ENCODE data around the gene CXADR. TPM values are rescaled to one million over a fixed set of nuclear protein-coding genes. Genes with fewer than 3 reads are reported as not detected.
"Not testable (repeated sequence)": the region's sequence is repeated elsewhere in the genome, so short reads cannot be mapped to it uniquely, and the experiment has no call there.

CXADR gene
- 1 to 10 TPM in 4 of 10 donors, under 1 TPM in 6; 0.60 to 8.4 (median 0.79) TPM for polyA plus RNA-seq (ENCODE audit: insufficient read length in 10 of 10)
- long read RNA-seq, donor 1 = 0 reads
- long read RNA-seq, donor 2 = 0 reads
- long read RNA-seq, donor 3 = 0 reads
- long read RNA-seq, donor 4 = 0 reads
- long read RNA-seq, donor 5 = 0 reads
- long read RNA-seq, donor 6, full-length matches to known transcripts = 1 of 1 reads
- long read RNA-seq, donor 6, partial matches to known transcripts = 0 of 1 reads
- long read RNA-seq, donor 6, other reads (novel, unspliced or antisense) = 0 of 1 reads
- long read RNA-seq, donor 7 = 0 reads
- long read RNA-seq, donor 8, full-length matches to known transcripts = 4 of 4 reads
- long read RNA-seq, donor 8, partial matches to known transcripts = 0 of 4 reads
- long read RNA-seq, donor 8, other reads (novel, unspliced or antisense) = 0 of 4 reads
- long read RNA-seq, donor 9 = 0 reads

DNA sequence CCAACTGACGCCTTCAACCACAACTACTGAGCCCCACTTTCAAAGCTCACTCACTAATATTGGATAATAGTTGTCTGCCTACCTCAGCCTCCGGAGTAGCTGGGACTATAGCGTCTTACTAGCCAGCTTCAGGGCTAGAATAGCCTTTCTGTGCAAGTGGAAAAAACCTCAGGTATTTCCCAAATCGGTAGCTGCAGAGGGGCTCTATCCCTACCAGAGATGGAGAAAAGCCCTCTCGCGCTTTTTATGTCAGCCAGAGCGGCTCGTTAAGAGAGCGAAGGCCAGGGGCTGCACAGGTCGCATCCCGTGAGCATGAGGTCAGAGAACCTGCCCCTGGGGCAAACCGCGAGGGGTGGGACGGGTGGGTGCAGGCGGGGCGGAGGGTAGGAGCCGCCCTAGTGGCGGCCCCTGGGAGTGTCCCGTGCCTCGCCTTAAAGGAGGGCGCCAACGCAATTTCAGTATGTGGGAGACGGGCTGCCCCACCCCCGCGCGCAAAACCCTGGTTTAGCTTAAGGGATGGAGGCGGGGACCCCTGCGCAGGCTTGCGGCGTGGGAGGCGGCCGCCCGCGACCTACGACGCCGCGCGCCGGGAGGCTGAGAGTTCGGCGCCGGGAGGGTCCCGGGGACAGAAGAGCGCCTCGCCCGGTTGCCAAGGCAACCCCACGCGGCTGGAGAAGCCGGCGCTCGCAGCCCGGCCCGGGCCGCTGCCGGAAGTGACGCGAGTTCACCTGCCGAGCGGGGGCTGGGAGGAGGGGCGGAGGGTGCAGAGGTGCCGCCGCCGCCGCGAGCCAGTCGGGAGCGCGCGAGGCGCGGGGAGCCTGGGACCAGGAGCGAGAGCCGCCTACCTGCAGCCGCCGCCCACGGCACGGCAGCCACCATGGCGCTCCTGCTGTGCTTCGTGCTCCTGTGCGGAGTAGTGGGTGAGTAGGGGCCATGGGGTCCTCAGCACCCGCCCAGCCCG, at the start of gene CXADR:
TSS of gene CXADR (plus strand) at position 791 of the 961 bp plus-strand sequence. CDS start at position 878, 87 bp downstream.
- DNase-seq = peak in 2 of 3 donors; percentile 49 to 69

DNA sequence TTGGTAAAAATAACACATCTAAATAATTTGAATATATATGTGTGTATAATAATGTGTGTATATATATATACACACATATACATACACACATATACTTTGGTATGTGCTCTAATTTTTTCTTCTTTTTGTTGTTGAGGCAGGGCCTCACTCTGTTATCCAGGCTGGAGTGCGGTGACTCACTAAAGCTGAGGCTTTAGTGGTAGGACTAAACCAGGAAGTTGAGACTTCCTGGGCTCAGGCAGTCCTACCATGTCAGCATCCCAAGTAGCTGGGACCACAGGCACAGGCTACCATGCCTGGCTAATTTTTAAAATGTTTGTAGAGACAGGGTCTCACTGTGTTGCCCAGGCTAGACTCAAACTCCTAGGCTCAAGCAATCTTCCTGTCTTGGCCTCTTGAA, 46.7 kb upstream of the CXADR start:
- DNase-seq = no peak

DNA sequence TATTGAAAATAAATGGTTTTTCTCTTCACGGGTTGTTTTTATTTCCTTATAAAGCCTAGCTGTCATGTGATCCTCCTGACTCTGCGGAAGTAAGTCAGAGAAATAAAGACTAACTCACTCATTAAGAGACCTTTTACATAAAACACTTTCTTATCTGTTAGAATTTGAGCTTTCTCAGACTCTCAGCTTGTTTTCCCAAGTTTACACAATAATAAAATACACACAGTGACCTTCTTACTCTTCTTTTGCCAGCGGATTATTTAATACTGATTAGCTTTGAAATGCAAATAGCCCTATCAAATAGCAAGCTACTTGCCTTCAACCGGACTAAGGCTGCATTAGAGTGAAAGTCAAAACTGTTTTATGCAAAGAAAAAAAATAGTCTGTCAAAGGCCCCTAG, 45.5 kb upstream of the CXADR start:
- DNase-seq = peak in 1 of 3 donors; percentile 28

DNA sequence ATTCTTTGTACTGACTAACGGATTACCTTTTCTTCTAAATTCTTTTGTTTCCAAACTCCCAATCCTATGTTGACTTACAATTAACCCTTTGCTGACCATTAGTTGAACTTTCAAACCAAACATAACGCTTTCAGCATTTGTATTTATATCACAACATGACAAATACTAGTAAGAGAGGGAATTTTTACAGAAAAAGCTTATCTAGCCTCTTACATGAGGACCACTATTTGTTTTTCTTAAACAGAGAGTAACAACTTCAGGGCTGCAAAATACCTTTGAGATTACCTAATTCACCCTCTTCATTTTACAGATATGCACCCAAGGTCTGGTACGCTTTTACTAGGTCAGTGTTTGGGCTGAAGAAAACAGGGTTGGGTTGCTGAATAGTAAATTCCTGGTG, 45.0 kb upstream of the CXADR start:
- DNase-seq = no peak

DNA sequence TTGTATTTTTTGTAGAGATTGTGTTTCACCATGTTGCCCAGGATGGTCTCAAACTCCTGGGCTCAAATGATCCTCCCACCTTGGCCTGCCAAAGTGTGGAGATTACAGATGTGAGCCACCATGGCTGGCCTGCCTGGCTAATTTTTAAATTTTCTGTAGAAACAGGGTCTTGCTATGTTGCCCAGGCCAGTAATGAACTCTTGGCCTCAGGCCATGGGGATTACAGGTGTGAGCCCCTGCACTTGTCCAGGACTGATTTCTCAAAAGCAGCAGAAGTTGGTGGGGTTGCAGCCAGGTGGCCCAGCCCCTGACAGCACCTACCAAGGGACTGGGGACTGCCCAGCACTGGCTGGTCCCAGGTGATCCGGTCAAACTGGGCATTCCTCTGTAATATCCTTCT, 44.1 kb upstream of the CXADR start:
- no peak for DNase-seq

DNA sequence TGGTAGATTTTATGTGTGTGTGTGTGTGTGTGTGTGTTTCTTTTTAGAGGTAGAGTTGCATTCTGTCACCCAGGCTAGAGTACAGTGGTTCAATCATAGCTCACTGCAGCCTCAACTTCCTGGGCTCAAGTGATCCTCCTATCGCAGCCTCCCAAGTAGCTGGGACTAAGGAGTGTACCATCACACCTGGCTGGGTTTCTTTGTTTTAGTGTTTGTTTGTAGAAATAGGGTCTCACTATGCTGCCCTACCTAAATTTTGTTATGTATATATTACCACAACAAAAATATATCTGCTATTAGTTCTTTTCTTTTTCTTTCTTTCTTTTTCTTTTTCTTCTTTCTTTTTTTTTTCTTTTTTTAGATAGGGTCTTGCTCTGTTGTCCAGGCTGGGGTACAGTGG, 43.1 kb upstream of the CXADR start:
- no peak for DNase-seq

DNA sequence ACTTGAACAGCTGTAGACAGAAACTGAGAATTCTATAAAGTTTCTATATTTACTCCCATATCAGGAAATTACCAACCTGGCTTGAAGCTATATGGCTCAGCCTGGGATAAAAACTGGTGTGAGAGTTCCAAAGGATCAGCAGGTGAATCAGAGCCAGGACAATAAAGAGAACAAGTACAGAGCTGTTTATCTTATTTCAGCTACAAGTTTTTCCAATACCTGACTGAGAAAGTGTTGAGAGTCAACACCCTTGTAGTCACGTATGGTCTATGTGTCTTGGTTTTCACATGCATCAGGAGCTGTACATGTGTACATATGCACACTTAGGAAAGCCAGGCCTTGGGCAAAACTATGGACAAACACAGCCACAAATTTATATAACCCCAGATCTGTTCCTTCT, 40.7 kb upstream of the CXADR start:
- no peak for DNase-seq

DNA sequence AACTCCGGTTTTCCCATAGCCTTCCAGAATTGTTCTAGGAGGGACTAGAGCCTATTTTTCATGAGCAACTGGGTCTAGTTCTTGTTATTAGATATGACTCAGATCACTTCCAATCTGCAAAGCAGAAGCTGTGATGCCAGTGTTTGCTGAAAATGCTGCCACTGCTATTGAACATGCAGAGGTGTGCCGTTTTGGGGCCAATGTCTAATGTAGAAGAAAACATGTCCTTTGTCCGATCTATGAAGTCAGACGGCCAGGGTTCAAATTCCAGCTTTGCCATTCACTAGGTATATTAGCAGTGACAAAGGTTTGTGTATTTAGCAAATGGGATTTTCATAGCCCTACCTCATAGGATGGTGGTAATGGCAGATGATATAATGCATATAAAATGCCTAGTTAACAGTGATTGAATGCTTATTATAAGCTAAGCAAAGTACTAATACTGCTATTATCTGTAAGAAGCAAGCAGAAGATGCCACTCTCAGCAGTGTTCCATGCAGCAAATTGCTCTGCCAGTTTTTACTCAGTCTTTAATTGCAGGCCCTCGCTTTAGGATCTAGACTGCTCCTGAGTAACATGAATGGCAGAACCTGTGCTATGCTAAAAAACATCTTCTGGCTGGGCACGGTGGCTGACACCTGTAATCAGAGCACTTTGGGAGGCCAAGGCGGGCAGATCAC, 40.1 kb upstream of the CXADR start:
- DNase-seq = no peak

DNA sequence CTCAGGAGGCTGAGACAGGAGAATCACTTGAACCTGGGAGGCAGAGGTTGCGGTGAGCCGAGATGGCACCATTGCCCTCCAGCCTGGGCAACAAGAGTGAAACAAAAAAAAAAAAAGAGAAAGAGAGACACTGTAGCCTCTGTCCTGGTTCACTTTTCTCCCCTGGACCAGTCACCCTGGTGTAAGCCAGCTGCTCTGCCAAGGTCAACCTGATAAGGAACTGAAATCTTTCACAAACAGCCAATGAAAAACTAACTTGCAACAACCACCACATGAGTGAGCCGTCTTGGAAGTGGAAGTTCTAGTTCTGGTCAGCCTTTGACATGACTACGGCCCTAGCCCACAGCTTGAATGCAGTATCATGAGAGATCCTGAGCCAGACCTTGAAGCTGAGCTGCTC, 36.8 kb upstream of the CXADR start:
- no peak for DNase-seq

DNA sequence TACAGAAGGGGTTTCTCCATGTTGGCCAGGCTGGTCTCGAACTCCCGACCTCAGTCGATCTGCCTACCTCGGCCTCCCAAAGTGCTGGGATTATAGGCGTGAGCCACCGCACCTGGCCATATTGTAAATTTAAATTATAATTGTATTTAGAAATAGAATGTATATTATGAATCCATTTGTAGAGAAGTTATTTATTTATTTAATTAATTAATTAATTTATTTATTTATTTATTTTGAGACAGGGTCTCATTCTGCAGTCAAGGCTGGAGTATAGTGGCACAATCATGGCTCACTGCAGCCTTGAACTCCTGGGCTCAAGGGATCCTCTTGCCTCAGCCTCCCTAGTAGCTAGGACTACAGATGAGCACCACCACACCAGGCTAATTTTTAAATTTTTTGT, 34.7 kb upstream of the CXADR start:
- DNase-seq = not testable (repeated sequence)

DNA sequence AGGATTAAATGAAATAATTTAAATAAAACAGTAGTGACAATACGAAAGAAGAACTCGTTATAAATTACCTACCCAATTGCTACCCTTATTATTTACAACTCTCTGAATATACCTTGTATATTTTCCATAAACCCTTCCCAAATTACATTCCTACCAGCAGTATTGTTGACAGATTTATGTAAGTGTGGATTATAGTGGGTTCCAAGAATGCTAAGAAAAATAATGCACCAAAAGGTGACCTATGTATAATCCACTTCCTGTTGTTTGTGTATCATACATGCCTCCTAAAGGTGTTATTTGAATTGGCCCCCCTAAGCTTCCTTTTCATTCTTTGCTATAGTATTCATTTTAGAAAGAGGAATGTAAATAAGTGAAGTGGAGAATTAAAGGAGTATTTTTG, 33.2 kb upstream of the CXADR start:
- no peak for DNase-seq

DNA sequence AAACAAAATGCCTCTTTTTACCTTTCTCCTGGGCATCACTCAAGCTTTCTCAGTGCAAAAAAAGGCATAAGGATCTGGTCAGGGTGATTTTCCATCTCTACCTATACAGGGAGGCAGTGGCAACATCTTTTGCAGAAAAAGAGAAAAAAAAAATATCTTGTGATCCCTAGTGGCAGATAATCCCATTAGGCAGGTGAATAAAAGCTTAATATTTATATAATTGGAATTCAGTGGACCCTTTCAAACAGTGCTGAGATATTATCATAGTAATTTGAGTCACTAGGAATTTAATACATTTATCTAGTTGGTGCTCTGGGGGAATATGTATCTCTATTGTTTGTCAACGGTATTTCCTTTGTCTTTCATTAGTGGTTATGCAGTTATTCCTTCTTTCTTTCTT, 29.9 kb upstream of the CXADR start:
- no peak for DNase-seq

DNA sequence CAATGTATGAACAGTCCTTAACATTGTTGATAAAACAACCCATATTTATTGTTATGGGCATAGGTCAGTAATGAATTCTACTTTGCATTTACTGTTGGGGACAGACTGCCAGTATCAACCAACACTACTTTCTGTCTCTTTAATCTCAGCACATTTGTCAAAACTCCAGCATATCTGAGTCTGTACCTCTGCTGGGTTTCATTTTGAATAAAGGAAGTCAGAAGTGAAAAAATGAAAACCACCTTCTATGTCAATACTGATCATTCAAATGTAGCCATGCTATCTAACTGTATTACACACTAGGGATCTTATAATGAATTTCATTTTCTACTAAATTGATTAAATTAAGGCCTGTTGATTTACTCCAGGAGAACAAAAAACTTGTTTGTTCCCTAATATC, 24.2 kb upstream of the CXADR start:
- no peak for DNase-seq

DNA sequence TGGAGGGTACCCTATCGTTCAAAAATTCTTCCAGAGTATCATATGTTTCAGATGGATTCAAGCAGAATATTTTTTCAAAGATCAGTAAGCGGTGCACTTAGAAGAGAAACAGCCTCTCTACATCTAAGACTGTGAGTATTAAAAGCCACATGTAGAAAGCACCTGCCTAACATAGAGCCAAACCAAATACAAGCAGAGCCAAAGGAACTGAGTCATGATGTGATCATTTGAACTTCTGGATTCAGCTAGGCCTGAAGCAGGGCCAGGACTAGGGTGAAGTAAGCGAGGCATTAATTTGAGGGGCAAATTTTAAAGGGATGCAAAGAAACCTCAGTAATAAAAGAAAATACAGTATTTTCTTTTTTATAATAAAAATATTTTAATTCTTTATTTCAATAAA, 23.3 kb upstream of the CXADR start:
- DNase-seq = not testable (repeated sequence)

DNA sequence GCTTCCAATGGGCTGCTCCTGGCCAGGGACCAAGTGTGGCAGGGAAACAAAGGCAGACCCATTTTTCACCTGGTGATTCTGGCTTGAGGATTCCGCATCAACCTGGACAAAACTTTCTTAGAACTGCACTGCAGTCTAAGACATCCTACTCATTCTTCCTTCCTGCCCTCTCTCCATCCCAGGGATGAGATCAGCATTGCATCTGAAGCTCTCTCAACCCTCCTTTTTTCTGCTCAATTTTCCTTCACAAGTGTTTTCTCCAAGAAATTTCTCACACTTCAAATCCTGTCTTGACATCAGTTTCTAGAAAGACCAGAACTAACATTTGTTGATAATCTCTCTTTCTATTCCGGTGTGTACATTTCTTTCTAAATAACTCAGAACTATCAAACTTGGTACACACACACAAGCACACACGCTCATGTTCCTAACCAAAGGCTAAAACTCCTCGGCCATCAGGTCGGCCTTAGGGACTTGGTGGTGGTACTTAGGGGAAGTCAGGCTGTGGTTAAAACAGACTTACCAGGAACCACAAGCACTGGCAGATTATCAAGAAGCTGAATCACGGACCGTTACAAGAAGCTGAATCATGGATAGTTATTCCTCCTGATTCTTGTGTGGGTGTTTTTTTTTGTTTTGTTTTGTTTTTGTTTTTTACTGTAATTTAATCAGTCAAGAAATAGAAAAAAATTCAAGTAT, 21.0 kb upstream of the CXADR start:
- peak in 1 of 3 donors; percentile 88 for DNase-seq

DNA sequence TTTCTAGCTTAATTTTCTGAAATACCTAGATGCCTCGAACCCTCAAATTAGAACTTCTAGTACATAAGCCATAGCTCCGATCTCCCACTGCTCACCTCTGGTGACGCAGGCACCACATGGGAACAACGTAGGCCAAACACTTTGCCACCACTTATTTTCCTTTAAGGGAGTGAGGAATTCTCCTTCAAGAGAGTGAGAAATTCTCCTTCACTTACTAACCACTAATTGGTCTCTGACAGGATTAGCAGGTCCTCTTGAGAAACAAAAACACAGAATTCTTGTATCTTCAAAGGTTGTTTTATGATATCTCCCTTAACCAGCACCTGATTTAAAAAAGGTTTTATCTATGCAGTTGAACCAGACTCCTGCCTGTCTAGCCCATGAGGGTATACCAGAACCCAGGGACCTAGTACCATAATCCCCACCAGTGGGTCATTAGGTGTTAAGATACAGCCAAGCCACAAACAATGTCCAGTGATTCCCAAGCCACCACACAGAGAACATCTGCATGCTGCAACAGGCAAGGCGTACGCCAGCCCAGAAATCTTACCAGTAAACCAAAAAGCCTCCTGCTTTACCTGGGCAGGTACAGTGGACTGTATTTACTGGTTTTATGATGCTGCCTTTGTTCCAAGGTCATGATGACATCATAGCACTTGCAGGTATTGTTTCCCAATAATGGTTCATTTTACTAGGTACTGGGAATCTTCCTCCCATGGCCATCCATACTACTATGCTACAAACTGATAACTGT, 20.3 kb upstream of the CXADR start:
- no peak for DNase-seq

DNA sequence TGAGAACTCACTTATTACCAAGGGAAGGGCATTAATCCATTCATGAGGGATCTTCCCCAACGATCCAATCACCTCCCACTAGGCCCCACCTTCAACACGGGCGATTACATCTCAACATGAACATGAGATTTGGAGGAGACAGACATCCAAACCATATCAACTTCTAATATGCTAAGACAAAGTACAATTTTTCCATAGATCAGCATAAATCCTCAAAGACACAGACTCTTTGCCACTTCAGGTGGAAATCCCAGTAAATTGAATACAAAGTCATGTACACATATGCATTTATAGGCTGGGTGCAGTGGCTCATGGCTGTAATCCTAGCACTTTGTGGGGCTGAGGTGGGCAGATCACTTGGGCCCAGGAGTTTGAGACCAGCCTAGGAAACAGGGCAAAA, 18.8 kb upstream of the CXADR start:
- no peak for DNase-seq

DNA sequence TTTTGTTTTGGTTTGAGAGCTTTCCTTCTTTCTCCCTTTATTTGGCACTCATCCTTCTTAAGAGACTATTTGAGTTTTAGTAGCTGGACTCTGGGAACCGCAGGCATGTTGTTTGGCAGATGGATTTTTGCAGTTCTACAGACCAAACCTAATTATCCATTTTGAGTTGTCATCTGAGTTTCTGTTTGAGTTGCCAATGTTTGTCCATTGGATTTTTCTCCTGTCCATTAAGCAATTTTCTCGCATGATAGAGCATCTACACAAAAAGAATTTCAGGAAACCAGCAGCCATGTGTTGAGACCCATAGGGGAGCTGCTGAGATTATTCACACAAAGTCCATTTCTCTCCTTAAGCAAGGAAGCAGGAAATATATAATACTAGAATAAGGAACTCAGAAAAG, 17.2 kb upstream of the CXADR start:
- no peak for DNase-seq

DNA sequence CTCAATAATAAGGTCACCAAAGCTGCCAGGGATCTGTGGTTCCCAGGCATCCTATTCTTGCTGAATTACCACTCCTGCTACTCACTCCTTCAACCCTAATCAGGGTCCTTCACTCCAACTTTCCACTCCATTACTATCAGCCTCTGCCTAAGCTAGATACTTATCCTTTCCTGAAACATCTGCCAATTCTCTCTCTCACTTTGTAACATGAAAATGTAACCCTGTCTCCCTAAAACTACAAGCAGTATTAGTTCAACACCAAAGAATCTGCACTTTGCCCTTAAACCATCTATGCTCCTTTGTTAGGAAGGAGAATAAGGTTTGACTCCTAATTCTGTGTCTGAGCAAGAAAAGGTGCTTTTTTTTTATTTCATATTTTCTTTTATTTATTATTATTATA, 15.5 kb upstream of the CXADR start:
- no peak for DNase-seq

DNA sequence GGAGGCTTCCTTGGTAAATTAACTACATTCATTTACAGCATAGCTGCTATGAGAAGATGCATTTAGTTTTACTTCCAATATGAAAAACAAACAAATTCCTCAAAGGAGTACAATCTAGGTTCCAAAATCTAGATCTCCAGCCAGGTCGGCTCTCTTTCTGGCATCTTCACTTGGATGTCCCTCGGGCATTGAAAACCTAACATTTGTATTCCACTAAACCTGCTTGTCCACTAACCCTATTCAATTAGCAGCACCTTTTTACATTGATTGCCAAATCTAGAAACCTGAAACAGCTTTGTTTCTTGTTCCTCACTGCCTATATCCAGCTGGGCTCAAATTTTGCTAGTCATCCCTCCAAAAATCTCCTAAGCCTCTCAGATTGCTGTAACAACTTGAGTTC, 14.3 kb upstream of the CXADR start:
- no peak for DNase-seq
